Astrocyte (in vitro differentiated cells and primary cell): Measurements from ENCODE around the gene HIRA. TPM values are rescaled to one million over a fixed set of nuclear protein-coding genes. Genes with fewer than 3 reads are reported as not detected.

ENCODE experiments used
- DNase-seq: peaks from one replicate; pipeline ENCODE4 v3.0.0-alpha.2; 2010; ENCODE audit warnings: low read depth
- FAIRE-seq: peaks from 2 replicates; lab custom pipeline; 2011; peaks lifted over from hg19 to GRCh38; lab: Jason Lieb, UNC
- H2AFZ ChIP-seq: 2 replicates; pipeline ENCODE4 v1.6.0; 2012; ENCODE audit warnings: low read depth, low read length, inconsistent platforms
- H3K27ac ChIP-seq: 2 replicates; pipeline ENCODE4 v1.5.1; 2011; ENCODE audit warnings: low read depth, low read length, inconsistent platforms
- H3K27me3 ChIP-seq: 2 replicates; pipeline ENCODE4 v1.6.0; 2011; ENCODE audit warnings: low read length, inconsistent platforms; ENCODE audit not compliant: insufficient read depth
- H3K36me3 ChIP-seq: 2 replicates; pipeline ENCODE4 v1.5.1; 2011; ENCODE audit warnings: low read length, inconsistent platforms; ENCODE audit not compliant: insufficient read depth
- H3K4me1 ChIP-seq: 2 replicates; pipeline ENCODE4 v1.5.1; 2011; ENCODE audit warnings: low read length, inconsistent platforms; ENCODE audit not compliant: insufficient read depth
- H3K4me2 ChIP-seq: 2 replicates; pipeline ENCODE4 v1.6.0; 2012; ENCODE audit warnings: low read length, inconsistent platforms
- H3K4me3 ChIP-seq: 2 replicates; pipeline ENCODE4 v1.5.1; 2011; ENCODE audit warnings: low read depth, mild to moderate bottlenecking, low read length, inconsistent platforms; ENCODE audit not compliant: insufficient read depth
- H3K79me2 ChIP-seq: 2 replicates; pipeline ENCODE4 v1.6.0; 2012; ENCODE audit warnings: mild to moderate bottlenecking, low read length, inconsistent platforms; ENCODE audit not compliant: insufficient read depth
- H3K9ac ChIP-seq: 2 replicates; pipeline ENCODE4 v1.6.0; 2012; ENCODE audit warnings: mild to moderate bottlenecking, low read length, inconsistent platforms
- H3K9me3 ChIP-seq: 2 replicates; pipeline ENCODE4 v1.5.1; 2012; ENCODE audit warnings: low read depth, mild to moderate bottlenecking, low read length, inconsistent platforms; ENCODE audit not compliant: insufficient read depth
- H4K20me1 ChIP-seq: 2 replicates; pipeline ENCODE4 v1.6.0; 2012; ENCODE audit warnings: low read length, inconsistent platforms; ENCODE audit not compliant: insufficient read depth
- H3K27ac Mint-ChIP-seq: one replicate; pipeline ENCODE4 v1.8.0; 2021; ENCODE audit warnings: mild to moderate bottlenecking, mixed read lengths; ENCODE audit not compliant: unreplicated experiment
- H3K27me3 Mint-ChIP-seq: one replicate; pipeline ENCODE4 v1.8.0; 2021; ENCODE audit warnings: low read depth, mixed read lengths; ENCODE audit not compliant: unreplicated experiment
- H3K36me3 Mint-ChIP-seq: one replicate; pipeline ENCODE4 v1.8.0; 2021; ENCODE audit warnings: low read depth, mixed read lengths; ENCODE audit not compliant: unreplicated experiment
- H3K4me1 Mint-ChIP-seq: one replicate; pipeline ENCODE4 v1.8.0; 2021; ENCODE audit warnings: low read depth, mixed read lengths; ENCODE audit not compliant: unreplicated experiment
- H3K4me3 Mint-ChIP-seq: one replicate; pipeline ENCODE4 v1.8.0; 2021; ENCODE audit warnings: mild to moderate bottlenecking, moderate library complexity, mixed read lengths; ENCODE audit not compliant: unreplicated experiment
- H3K9me3 Mint-ChIP-seq: one replicate; pipeline ENCODE4 v1.8.0; 2021; ENCODE audit warnings: mild to moderate bottlenecking, mixed read lengths; ENCODE audit not compliant: unreplicated experiment
- EZH2 ChIP-seq: IDR thresholded peaks from 2 replicates; pipeline ENCODE4 v1.6.1; 2012; ENCODE audit warnings: mild to moderate bottlenecking, low read length, inconsistent platforms; ENCODE audit not compliant: insufficient read depth
- total RNA-seq: library from RNA; stranded (reverse); gene quantifications from 2 replicates; pipeline ENCODE4 v1.2.1, GENCODE V29; 2021
- TF ChIP-seq, protein P1 (sequence below): IDR thresholded peaks from 2 replicates; pipeline ENCODE4 v1.5.1; 2011; ENCODE audit warnings: low read depth, mild to moderate bottlenecking, inconsistent platforms, low read length, moderate library complexity; ENCODE audit not compliant: insufficient read depth

HIRA gene
- total RNA-seq, 1 donor from 2014 or later = 31.1 TPM

DNA sequence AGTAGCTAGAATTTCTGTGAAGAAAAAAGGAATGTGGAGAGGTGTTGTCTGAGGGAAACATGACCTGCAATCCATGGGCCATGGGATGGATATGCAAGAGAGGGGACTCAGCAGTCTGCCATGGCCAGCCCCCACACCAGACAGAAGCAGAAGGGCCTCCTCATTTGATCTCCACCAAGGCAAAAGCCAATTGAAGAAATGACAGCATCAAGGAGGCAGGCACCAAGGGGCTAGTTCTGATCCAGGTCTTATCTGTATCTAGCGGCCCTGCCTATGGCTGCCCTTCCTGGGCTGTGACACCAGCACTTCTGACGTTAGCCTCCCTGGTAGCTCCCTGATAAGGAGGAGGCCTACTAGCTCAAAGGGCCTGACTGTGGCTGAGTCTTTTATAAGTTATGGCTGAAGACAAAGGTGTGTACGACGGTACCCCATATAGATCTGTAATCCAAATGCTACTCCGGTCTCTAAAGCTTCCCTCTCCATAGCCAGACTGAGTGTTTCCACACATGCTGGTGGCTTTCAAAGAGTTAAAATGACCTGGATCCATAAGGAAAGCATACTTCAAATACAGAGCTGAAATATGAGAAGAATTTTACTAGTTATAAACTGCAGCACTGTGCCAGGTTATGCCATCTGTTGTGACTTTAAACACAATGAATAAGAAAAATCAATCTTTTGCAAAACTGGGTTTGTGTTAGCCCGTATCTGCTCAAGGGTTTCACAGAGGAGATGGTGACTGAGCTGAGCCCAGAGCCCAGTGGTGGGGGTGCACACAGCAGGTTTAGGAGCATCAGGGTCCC lies 34.4 kb downstream of the HIRA start:
- Mint-ChIP-seq H3K4me3 (no peak overlapping the region), H3K27ac (no peak overlapping the region), H3K9me3 (peaks cover 2% of the 10 kb centered on the region), H3K27me3 (no peaks in the 10 kb centered on the region), H3K36me3 (peaks cover 24% of the 10 kb centered on the region), H3K4me1 (no peaks in the 10 kb centered on the region)
- Histone ChIP-seq H3K4me3 (no peak overlapping the region), H3K9ac (no peak overlapping the region), H4K20me1 (peaks cover 20% of the 10 kb centered on the region), H3K79me2 (no peaks in the 10 kb centered on the region), H3K4me1 (no peaks in the 10 kb centered on the region), H3K27ac (no peak overlapping the region), H2AFZ (no peak overlapping the region), H3K9me3 (no peaks in the 10 kb centered on the region), H3K27me3 (no peaks in the 10 kb centered on the region), H3K36me3 (peaks cover 25% of the 10 kb centered on the region), H3K4me2 (no peak overlapping the region)
- TF ChIP-seq, protein P1, sequence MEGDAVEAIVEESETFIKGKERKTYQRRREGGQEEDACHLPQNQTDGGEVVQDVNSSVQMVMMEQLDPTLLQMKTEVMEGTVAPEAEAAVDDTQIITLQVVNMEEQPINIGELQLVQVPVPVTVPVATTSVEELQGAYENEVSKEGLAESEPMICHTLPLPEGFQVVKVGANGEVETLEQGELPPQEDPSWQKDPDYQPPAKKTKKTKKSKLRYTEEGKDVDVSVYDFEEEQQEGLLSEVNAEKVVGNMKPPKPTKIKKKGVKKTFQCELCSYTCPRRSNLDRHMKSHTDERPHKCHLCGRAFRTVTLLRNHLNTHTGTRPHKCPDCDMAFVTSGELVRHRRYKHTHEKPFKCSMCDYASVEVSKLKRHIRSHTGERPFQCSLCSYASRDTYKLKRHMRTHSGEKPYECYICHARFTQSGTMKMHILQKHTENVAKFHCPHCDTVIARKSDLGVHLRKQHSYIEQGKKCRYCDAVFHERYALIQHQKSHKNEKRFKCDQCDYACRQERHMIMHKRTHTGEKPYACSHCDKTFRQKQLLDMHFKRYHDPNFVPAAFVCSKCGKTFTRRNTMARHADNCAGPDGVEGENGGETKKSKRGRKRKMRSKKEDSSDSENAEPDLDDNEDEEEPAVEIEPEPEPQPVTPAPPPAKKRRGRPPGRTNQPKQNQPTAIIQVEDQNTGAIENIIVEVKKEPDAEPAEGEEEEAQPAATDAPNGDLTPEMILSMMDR = no peak
- TF ChIP-seq EZH2 = no peak
- FAIRE-seq (no peak), DNase-seq (no peak)

DNA sequence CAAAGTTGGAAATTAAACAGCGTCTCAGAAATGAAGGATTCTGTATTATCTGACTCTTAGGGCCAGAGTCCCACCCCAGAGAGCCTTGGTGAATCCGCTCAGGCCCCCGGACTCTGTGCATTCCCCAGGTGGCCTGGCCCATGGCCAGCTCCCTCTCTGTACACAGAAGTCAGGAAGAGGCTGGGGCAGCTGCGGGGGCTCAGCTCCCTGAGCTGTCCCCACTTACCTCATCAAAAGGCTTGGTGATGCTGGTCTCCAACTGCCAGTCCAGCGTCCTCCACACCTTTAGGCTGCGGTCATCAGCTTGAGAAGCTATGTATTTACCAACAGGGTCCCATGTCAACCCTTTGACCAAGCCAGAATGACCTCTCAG lies 35.0 kb downstream of the HIRA start:
- Histone ChIP-seq H4K20me1 (peaks cover 20% of the 10 kb centered on the region), H3K4me1 (no peaks in the 10 kb centered on the region), H3K9ac (no peak overlapping the region), H3K4me2 (no peak overlapping the region), H2AFZ (no peak overlapping the region), H3K27ac (no peak overlapping the region), H3K79me2 (no peaks in the 10 kb centered on the region), H3K36me3 (peaks cover 30% of the 10 kb centered on the region), H3K9me3 (no peaks in the 10 kb centered on the region), H3K27me3 (no peaks in the 10 kb centered on the region), H3K4me3 (no peak overlapping the region)
- Mint-ChIP-seq H3K27me3 (no peaks in the 10 kb centered on the region), H3K36me3 (peaks cover 24% of the 10 kb centered on the region), H3K9me3 (no peaks in the 10 kb centered on the region), H3K27ac (no peak overlapping the region), H3K4me1 (no peaks in the 10 kb centered on the region), H3K4me3 (no peak overlapping the region)
- no peak for FAIRE-seq
- DNase-seq = no peak
- TF ChIP-seq, protein P1 = no peak
- no peak for TF ChIP-seq EZH2

DNA sequence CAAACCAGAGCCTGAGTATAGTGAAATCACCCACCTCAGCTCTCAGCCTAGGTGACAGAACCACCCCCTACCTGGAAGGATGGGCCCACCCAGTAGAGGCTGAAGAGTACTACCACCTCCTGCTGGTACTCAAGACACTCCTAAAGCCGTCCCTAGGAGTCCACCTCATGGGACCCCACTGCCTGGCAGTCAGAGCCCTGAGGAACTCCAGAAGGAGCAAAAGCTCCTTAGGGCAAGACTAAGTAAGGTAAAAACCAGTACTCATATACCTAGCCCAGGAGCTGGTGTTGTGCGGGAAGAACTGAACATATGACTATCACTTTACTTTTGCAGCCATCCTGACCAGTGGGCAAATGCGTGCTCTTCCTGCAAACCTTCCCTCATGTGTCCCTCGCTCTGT lies 36.3 kb downstream of the HIRA start:
- peaks cover 33% of the 10 kb centered on the region for H3K36me3 ChIP-seq
- no peaks in the 10 kb centered on the region for H3K27me3 ChIP-seq
- DNase-seq (no peak), FAIRE-seq (no peak)
- H2AFZ ChIP-seq = no peak overlapping the region
- no peaks in the 10 kb centered on the region for H3K79me2 ChIP-seq
- no peak overlapping the region for H3K4me2 ChIP-seq
- H3K4me3 ChIP-seq = no peak overlapping the region
- H3K9me3 ChIP-seq = no peaks in the 10 kb centered on the region
- no peak overlapping the region for H3K4me3 Mint-ChIP-seq
- H3K27ac Mint-ChIP-seq = no peak overlapping the region
- no peaks in the 10 kb centered on the region for H3K27me3 Mint-ChIP-seq
- no peaks in the 10 kb centered on the region for H3K4me1 ChIP-seq
- H3K9me3 Mint-ChIP-seq = no peaks in the 10 kb centered on the region
- no peak for TF ChIP-seq EZH2
- TF ChIP-seq, protein P1 = no peak
- H3K4me1 Mint-ChIP-seq = no peaks in the 10 kb centered on the region
- peaks cover 9% of the 10 kb centered on the region for H4K20me1 ChIP-seq
- no peak overlapping the region for H3K9ac ChIP-seq
- H3K27ac ChIP-seq = no peak overlapping the region
- H3K36me3 Mint-ChIP-seq = peaks cover 18% of the 10 kb centered on the region
